OCI-LY3 (cell line): Measurements from ENCODE around the gene C11orf68.

ENCODE experiments used
- H2AFZ ChIP-seq: fragments of 200-600, 300-600 bp; shearing (Covaris generic); 2 replicates; pipeline ENCODE4 v1.6.0; 2014; ENCODE audit warnings: antibody characterized with exemption, low read depth, low read length
- H3K27ac ChIP-seq: fragments of 200-600, 300-600 bp; sonication (generic); 2 replicates; pipeline ENCODE4 v1.5.1; 2014; ENCODE audit warnings: mild to moderate bottlenecking, low read length, moderate library complexity, mixed read lengths
- H3K27me3 ChIP-seq: fragments of 200-600, 300-600 bp; sonication (generic); 2 replicates; pipeline ENCODE4 v1.6.1; 2014; ENCODE audit warnings: low read depth, low read length, mixed read lengths
- H3K36me3 ChIP-seq: fragments of 200-600, 300-600 bp; sonication (generic); replicated peaks from 2 replicates; pipeline ENCODE3; 2014; ENCODE audit warnings: low read depth, low read length, mixed read lengths
- H3K4me1 ChIP-seq: fragments of 300-600, 200-600 bp; sonication (generic); 2 replicates; pipeline ENCODE4 v1.6.1; 2014; ENCODE audit warnings: low read length, mixed read lengths
- H3K4me2 ChIP-seq: fragments of 200-600, 300-600 bp; sonication (generic); 2 replicates; pipeline ENCODE4 v1.6.1; 2014; ENCODE audit warnings: low read length, mixed read lengths
- H3K4me3 ChIP-seq: fragments of 300-600, 200-600 bp; sonication (generic); 2 replicates; pipeline ENCODE4 v1.5.1; 2014; ENCODE audit warnings: antibody characterized with exemption, mild to moderate bottlenecking, low read length, moderate library complexity
- H3K79me2 ChIP-seq: fragments of 300-600, 200-600 bp; shearing (Covaris generic); 2 replicates; pipeline ENCODE4 v1.6.1; 2014; ENCODE audit warnings: mild to moderate bottlenecking, low read length, mixed read lengths
- H3K9ac ChIP-seq: fragments of 300-600, 200-600 bp; shearing (Covaris generic); 2 replicates; pipeline ENCODE4 v1.6.0; 2014; ENCODE audit warnings: mild to moderate bottlenecking, low read length, moderate library complexity
- H3K9me3 ChIP-seq: fragments of 200-600, 300-600 bp; shearing (Covaris generic); 2 replicates; pipeline ENCODE4 v1.6.1; 2014; ENCODE audit warnings: low read length, mixed read lengths; ENCODE audit not compliant: insufficient read depth
- H4K20me1 ChIP-seq: fragments of 200-600, 300-600 bp; sonication (generic); 2 replicates; pipeline ENCODE4 v1.6.1; 2016; ENCODE audit warnings: low read length, mixed read lengths; ENCODE audit not compliant: insufficient read depth
- CTCF ChIP-seq: fragments of 200-600, 300-600 bp; sonication (generic); IDR thresholded peaks from 2 replicates; pipeline ENCODE4 v1.5.1; 2014; ENCODE audit warnings: antibody characterized with exemption, low read length, low read depth
- EZH2phosphoT487 ChIP-seq: fragments of 200-600 bp; shearing (Covaris generic); IDR thresholded peaks from 2 replicates; pipeline ENCODE4 v1.6.1; 2018; ENCODE audit warnings: antibody characterized with exemption, mixed run types, low read depth

C11orf68 gene

GRCh38 chr11:65941720-65942310 lies 23.0 kb upstream of the C11orf68 start:
- Histone ChIP-seq H4K20me1 (no peaks in the 10 kb centered on the region), H3K27me3 (no peaks in the 10 kb centered on the region), H3K4me2 (peak overlapping the region; percentile 71), H3K36me3 (no peaks in the 10 kb centered on the region), H3K4me3 (peak overlapping the region; percentile 38), H3K27ac (peak overlapping the region; percentile 13; the same call in 1 of the 2 replicates), H3K9ac (peak overlapping the region; percentile 35; the same call in 1 of the 2 replicates), H3K9me3 (no peaks in the 10 kb centered on the region), H3K4me1 (peaks cover 27% of the 10 kb centered on the region), H3K79me2 (no peaks in the 10 kb centered on the region), H2AFZ (peak overlapping the region; percentile 59)
- TF ChIP-seq CTCF (no peak), EZH2phosphoT487 (no peak)

- TF ChIP-seq EZH2phosphoT487 (no peak), CTCF (no peak)
- Histone ChIP-seq H3K9me3 (no peaks in the 10 kb centered on the region), H3K27ac (no peak overlapping the region), H3K36me3 (no peaks in the 10 kb centered on the region), H3K79me2 (no peaks in the 10 kb centered on the region), H3K4me2 (no peak overlapping the region), H3K9ac (no peak overlapping the region), H3K27me3 (no peaks in the 10 kb centered on the region), H2AFZ (no peak overlapping the region), H3K4me1 (peaks cover 34% of the 10 kb centered on the region), H4K20me1 (no peaks in the 10 kb centered on the region), H3K4me3 (no peak overlapping the region)
Measured at GRCh38 chr11:65937766-65938165, 18.9 kb upstream of the C11orf68 start.

GRCh38 chr11:65934014-65934413 lies 15.2 kb upstream of the C11orf68 start:
- Histone ChIP-seq H2AFZ (no peak overlapping the region), H3K9ac (no peak overlapping the region), H4K20me1 (no peaks in the 10 kb centered on the region), H3K4me1 (peaks cover 31% of the 10 kb centered on the region), H3K27ac (no peak overlapping the region), H3K36me3 (no peaks in the 10 kb centered on the region), H3K79me2 (no peaks in the 10 kb centered on the region), H3K4me3 (no peak overlapping the region), H3K9me3 (no peaks in the 10 kb centered on the region), H3K4me2 (no peak overlapping the region), H3K27me3 (no peaks in the 10 kb centered on the region)
- TF ChIP-seq CTCF (no peak), EZH2phosphoT487 (no peak)

GRCh38 chr11:65932558-65932919 lies 13.7 kb upstream of the C11orf68 start:
- Histone ChIP-seq H3K36me3 (no peaks in the 10 kb centered on the region), H3K4me1 (peaks cover 41% of the 10 kb centered on the region), H3K79me2 (no peaks in the 10 kb centered on the region), H3K27me3 (no peaks in the 10 kb centered on the region), H3K4me2 (0 out of 2 replicates have a peak overlapping the region, but pooled peaks have one; percentile 19), H3K9me3 (no peaks in the 10 kb centered on the region), H3K4me3 (no peak overlapping the region), H4K20me1 (no peaks in the 10 kb centered on the region), H2AFZ (peak overlapping the region; percentile 63; the same call in 1 of the 2 replicates), H3K9ac (no peak overlapping the region), H3K27ac (no peak overlapping the region)
- TF ChIP-seq CTCF (no peak; the same call in 1 of the 2 replicates), EZH2phosphoT487 (no peak)
